COLO668 (cell line): ENCODE data around the gene ZYX.
"Not testable (repeated sequence)": the region's sequence is repeated elsewhere in the genome, so short reads cannot be mapped to it uniquely, and the experiment has no call there.

Experiments used
- DNase-seq: peaks from one replicate; lab custom pipeline; 2025; ENCODE audit not compliant: unreplicated experiment; lab: John Stamatoyannopoulos, UW

The ZYX gene

GRCh38 chr7:143416565-143417149 lies 35.5 kb downstream of the ZYX start:
- no peak for DNase-seq

- no peak for DNase-seq
These were observed 36.7 kb downstream of the ZYX start for GRCh38 chr7:143417734-143418383.

GRCh38 chr7:143418681-143419458 lies 37.7 kb downstream of the ZYX start:
- DNase-seq, result no peak

GRCh38 chr7:143419880-143420279 lies 38.7 kb downstream of the ZYX start:
- DNase-seq, result no peak

- not testable (repeated sequence) for DNase-seq
These were observed 39.5 kb downstream of the ZYX start for GRCh38 chr7:143420624-143421023.

- DNase-seq, result no peak
These were observed 40.9 kb downstream of the ZYX start for GRCh38 chr7:143422033-143422432.

- not testable (repeated sequence) for DNase-seq
These were observed 43.3 kb downstream of the ZYX start for GRCh38 chr7:143424476-143424875.

- no peak for DNase-seq
These were observed 45.5 kb downstream of the ZYX start for GRCh38 chr7:143426479-143427142.

GRCh38 chr7:143429770-143430698 lies 48.9 kb downstream of the ZYX start:
- no peak for DNase-seq

- no peak for DNase-seq
These were observed 50.0 kb downstream of the ZYX start for GRCh38 chr7:143431109-143431508.

- DNase-seq, result no peak
These were observed 52.6 kb downstream of the ZYX start for GRCh38 chr7:143433759-143434158.

GRCh38 chr7:143434660-143435059 lies 53.5 kb downstream of the ZYX start:
- DNase-seq, result no peak

- no peak for DNase-seq
These were observed 54.1 kb downstream of the ZYX start for GRCh38 chr7:143435266-143435665.

GRCh38 chr7:143436325-143436946 lies 55.3 kb downstream of the ZYX start:
- no peak for DNase-seq

GRCh38 chr7:143437578-143437977 lies 56.4 kb downstream of the ZYX start:
- DNase-seq, result no peak

- DNase-seq, result no peak
These were observed 58.7 kb downstream of the ZYX start for GRCh38 chr7:143439866-143440265.
